Endothelial cell (in vitro differentiated cells): ENCODE measurements around the gene STAMBP. TPM values are rescaled to one million over a fixed set of nuclear protein-coding genes. Genes with fewer than 3 reads are reported as not detected.

Source experiments
- DNase-seq: peaks from one replicate; pipeline ENCODE4 v3.0.0; 2021; ENCODE audit warnings: low spot score
- H3K27ac Mint-ChIP-seq: one replicate; pipeline ENCODE4 v1.8.0; 2021; ENCODE audit warnings: mixed read lengths, inconsistent platforms; ENCODE audit not compliant: unreplicated experiment
- H3K27me3 Mint-ChIP-seq: one replicate; pipeline ENCODE4 v1.8.0; 2021; ENCODE audit warnings: mild to moderate bottlenecking, moderate library complexity, mixed read lengths, inconsistent platforms; ENCODE audit not compliant: unreplicated experiment
- H3K36me3 Mint-ChIP-seq: one replicate; pipeline ENCODE4 v1.8.0; 2021; ENCODE audit warnings: mild to moderate bottlenecking, low read depth, mixed read lengths, inconsistent platforms; ENCODE audit not compliant: unreplicated experiment
- H3K4me1 Mint-ChIP-seq: one replicate; pipeline ENCODE4 v1.8.0; 2021; ENCODE audit warnings: mild to moderate bottlenecking, mixed read lengths, inconsistent platforms; ENCODE audit not compliant: unreplicated experiment
- H3K4me3 Mint-ChIP-seq: one replicate; pipeline ENCODE4 v1.8.0; 2021; ENCODE audit warnings: mild to moderate bottlenecking, mixed read lengths, inconsistent platforms; ENCODE audit not compliant: unreplicated experiment
- H3K9me3 Mint-ChIP-seq: one replicate; pipeline ENCODE4 v1.8.0; 2021; ENCODE audit warnings: mixed read lengths, inconsistent platforms; ENCODE audit not compliant: unreplicated experiment
- CTCF ChIP-seq: fragments of 200-600 bp; sonication (generic); IDR thresholded peaks from one replicate; pipeline ENCODE4 v1.5.0; 2021; ENCODE audit warnings: antibody characterized with exemption; ENCODE audit not compliant: unreplicated experiment
- total RNA-seq: library from RNA; stranded (reverse); fragmentation: NEBNext Ultra II Directional; extraction: Animal tissue kit (Norgen Biotek cat#: 25700); gene quantifications from one replicate; pipeline ENCODE4 v1.2.1, GENCODE V29; 2021; ENCODE audit not compliant: unreplicated experiment

STAMBP gene
- total RNA-seq, 1 donor from 2014 or later: 29.2 TPM

GRCh38 chr2:73827018-73827417 lies 1.7 kb upstream of the STAMBP start:
- H3K27me3 Mint-ChIP-seq: peaks cover 5% of the 10 kb centered on the region
- TF ChIP-seq CTCF: no peak
- DNase-seq: no peak
- H3K9me3 Mint-ChIP-seq: no peaks in the 10 kb centered on the region
- H3K27ac Mint-ChIP-seq: no peak overlapping the region
- H3K4me3 Mint-ChIP-seq: no peak overlapping the region
- H3K36me3 Mint-ChIP-seq: no peaks in the 10 kb centered on the region
- peaks cover 22% of the 10 kb centered on the region for H3K4me1 Mint-ChIP-seq

- Mint-ChIP-seq H3K4me1 (peaks cover 22% of the 10 kb centered on the region), H3K27ac (no peak overlapping the region), H3K9me3 (no peaks in the 10 kb centered on the region), H3K27me3 (peaks cover 3% of the 10 kb centered on the region), H3K36me3 (peaks cover 5% of the 10 kb centered on the region), H3K4me3 (no peak overlapping the region)
- TF ChIP-seq CTCF: no peak
- DNase-seq: no peak
These were observed 937 bp upstream of the STAMBP start for GRCh38 chr2:73827660-73828388.

- H3K36me3 Mint-ChIP-seq: peaks cover 5% of the 10 kb centered on the region
- DNase-seq: no peak
- H3K27me3 Mint-ChIP-seq: peaks cover 1% of the 10 kb centered on the region
- H3K4me1 Mint-ChIP-seq: peaks cover 18% of the 10 kb centered on the region
- no peaks in the 10 kb centered on the region for H3K9me3 Mint-ChIP-seq
- H3K4me3 Mint-ChIP-seq: peak overlapping the region; percentile 97
- TF ChIP-seq CTCF: no peak
- peak overlapping the region; percentile 82 for H3K27ac Mint-ChIP-seq
These were observed 358 bp upstream of the STAMBP start for GRCh38 chr2:73828389-73828817.

GRCh38 chr2:73830871-73831401 lies 2.2 kb downstream of the STAMBP start:
- no peak for TF ChIP-seq CTCF
- no peak for DNase-seq
- Mint-ChIP-seq H3K27me3 (peaks cover 1% of the 10 kb centered on the region), H3K9me3 (no peaks in the 10 kb centered on the region), H3K4me3 (peak overlapping the region; percentile 20), H3K4me1 (peaks cover 17% of the 10 kb centered on the region), H3K36me3 (peaks cover 10% of the 10 kb centered on the region), H3K27ac (no peak overlapping the region)

- Mint-ChIP-seq H3K4me3 (no peak overlapping the region), H3K9me3 (no peaks in the 10 kb centered on the region), H3K4me1 (peaks cover 19% of the 10 kb centered on the region), H3K27me3 (peaks cover 1% of the 10 kb centered on the region), H3K27ac (no peak overlapping the region), H3K36me3 (peaks cover 10% of the 10 kb centered on the region)
- no peak for TF ChIP-seq CTCF
- DNase-seq: no peak
These were observed 4.2 kb downstream of the STAMBP start for GRCh38 chr2:73832930-73833329.
